HTERT RPE-1 (cell line): Measurements from ENCODE around the gene ZNF681.
"Not testable (repeated sequence)": the region's sequence is repeated elsewhere in the genome, so short reads cannot be mapped to it uniquely, and the experiment has no call there.

Experiments used
- in situ Hi-C: fragments of 300-500 bp; cut with MboI; formaldehyde crosslinking; loops from 4 replicates; pipeline ENCODE4 v1.14.3; 2020; ENCODE audit warnings: low sequenced_read_pairs

Gene ZNF681

GRCh38 chr19:23698711-23699520 lies 59.8 kb downstream of the ZNF681 start:
- in situ Hi-C loops = no loop called here

GRCh38 chr19:23692937-23693336 lies 65.8 kb downstream of the ZNF681 start:
- in situ Hi-C loops = not testable (repeated sequence)
